ENCODE data around the gene LUZP2. TPM values are rescaled to one million over a fixed set of nuclear protein-coding genes. Genes with fewer than 3 reads are reported as not detected.

Gene LUZP2
- total and polyA plus RNA-seq, 2 of the 8 experiments (the other 6 are each of a cell fraction or from before 2014, with no cell fraction given): 0.79 to 1.5 TPM

GRCh38 chr11:24932110-24933000 is 435.5 kb downstream of the LUZP2 start (continued):
- TF ChIP-seq FOSL1 (IDR thresholded peaks at IDR 0.05; ENCODE audit: insufficient read depth, low read depth, low read length): no peak
- no peak for TF ChIP-seq CBX8 (IDR thresholded peaks at IDR 0.05; ENCODE audit: borderline replicate concordance, low read depth, low read length)

All from H1 (cell line).